Activated T-helper 1 cell treated with anti-CD3 and anti-CD28 coated beads, Interleukin-12 subunit alpha, Interleukin-12 subunit beta, Interleukin-2, Interleukin-4 antibody, amounts not matched to agents 30 ng/mL and 10 ng/mL and 1 ng/mL, durations not matched to agents 14 hours and 24 hours and 36 hours (primary cell): ENCODE data around the gene DGKQ. TPM values are rescaled to one million over a fixed set of nuclear protein-coding genes. Genes with fewer than 3 reads are reported as not detected.

Experiments used
- DNase-seq: peaks from one replicate; pipeline ENCODE4 v3.0.0; 2021; ENCODE audit warnings: low spot score
- H3K27ac Mint-ChIP-seq: one replicate; pipeline ENCODE4 v1.8.0; 2021; ENCODE audit warnings: mild to moderate bottlenecking, mixed read lengths
- H3K27me3 Mint-ChIP-seq: one replicate; pipeline ENCODE4 v1.8.0; 2022; ENCODE audit warnings: mild to moderate bottlenecking, moderate library complexity, mixed read lengths; ENCODE audit not compliant: insufficient read depth
- H3K36me3 Mint-ChIP-seq: one replicate; pipeline ENCODE4 v1.8.0; 2021; ENCODE audit warnings: low read depth, mixed read lengths
- H3K4me1 Mint-ChIP-seq: one replicate; pipeline ENCODE4 v1.8.0; 2021; ENCODE audit warnings: low read depth, mixed read lengths
- H3K4me3 Mint-ChIP-seq: one replicate; pipeline ENCODE4 v1.8.0; 2021; ENCODE audit warnings: mild to moderate bottlenecking, moderate library complexity, mixed read lengths
- H3K9me3 Mint-ChIP-seq: one replicate; pipeline ENCODE4 v1.8.0; 2021; ENCODE audit warnings: mixed read lengths
- intact Hi-C: fragments of 100-400 bp; cut with micrococcal nuclease; formaldehyde crosslinking; loops from one replicate; pipeline ENCODE4 v1.15.1; 2024
- total RNA-seq: library from RNA; stranded (reverse); gene quantifications from 2 replicates; pipeline ENCODE4 v1.2.3, GENCODE V29; 2022

Gene DGKQ
- total RNA-seq, 1 donor from 2014 or later = 17.8 TPM

GRCh38 chr4:915041-915474 is 58.3 kb downstream of the DGKQ start:
- DNase-seq = no peak
- Mint-ChIP-seq H3K27ac (peak overlapping the region; percentile 25), H3K4me3 (peak overlapping the region; percentile 19), H3K36me3 (peaks cover 24% of the 10 kb centered on the region), H3K4me1 (peaks cover 27% of the 10 kb centered on the region), H3K9me3 (no peaks in the 10 kb centered on the region), H3K27me3 (no peaks in the 10 kb centered on the region)
- intact Hi-C loops = no loop called here

GRCh38 chr4:914531-914930 is 58.8 kb downstream of the DGKQ start:
- Mint-ChIP-seq H3K27me3 (no peaks in the 10 kb centered on the region), H3K4me3 (no peak overlapping the region), H3K9me3 (no peaks in the 10 kb centered on the region), H3K27ac (no peak overlapping the region), H3K36me3 (peaks cover 22% of the 10 kb centered on the region), H3K4me1 (peaks cover 27% of the 10 kb centered on the region)
- intact Hi-C loops = no loop called here
- DNase-seq = no peak

- H3K27ac Mint-ChIP-seq = no peak overlapping the region
- no peak for DNase-seq
- intact Hi-C loops = no loop called here
- peaks cover 27% of the 10 kb centered on the region for H3K36me3 Mint-ChIP-seq
- no peaks in the 10 kb centered on the region for H3K27me3 Mint-ChIP-seq
- H3K4me3 Mint-ChIP-seq = no peak overlapping the region
- peaks cover 27% of the 10 kb centered on the region for H3K4me1 Mint-ChIP-seq
- no peaks in the 10 kb centered on the region for H3K9me3 Mint-ChIP-seq
Observed at GRCh38 chr4:913280-913618, 60.1 kb downstream of the DGKQ start.

- H3K9me3 Mint-ChIP-seq = no peaks in the 10 kb centered on the region
- no peak overlapping the region for H3K4me3 Mint-ChIP-seq
Observed at GRCh38 chr4:912548-913279, 60.7 kb downstream of the DGKQ start.

GRCh38 chr4:911871-912490 is 61.4 kb downstream of the DGKQ start:
- H3K27ac Mint-ChIP-seq = no peak overlapping the region
- DNase-seq = no peak
- H3K36me3 Mint-ChIP-seq = peaks cover 22% of the 10 kb centered on the region
- no peaks in the 10 kb centered on the region for H3K9me3 Mint-ChIP-seq
- H3K4me1 Mint-ChIP-seq = peaks cover 22% of the 10 kb centered on the region
- H3K4me3 Mint-ChIP-seq = no peak overlapping the region
- H3K27me3 Mint-ChIP-seq = no peaks in the 10 kb centered on the region
- intact Hi-C loops = no loop called here

More at GRCh38 chr4:912548-913279, 60.7 kb downstream of the DGKQ start:
- peaks cover 23% of the 10 kb centered on the region for H3K36me3 Mint-ChIP-seq
- DNase-seq = no peak
- intact Hi-C loops = no loop called here
- no peaks in the 10 kb centered on the region for H3K27me3 Mint-ChIP-seq
- no peak overlapping the region for H3K27ac Mint-ChIP-seq
- peaks cover 27% of the 10 kb centered on the region for H3K4me1 Mint-ChIP-seq

- H3K27me3 Mint-ChIP-seq = no peaks in the 10 kb centered on the region
- peaks cover 28% of the 10 kb centered on the region for H3K36me3 Mint-ChIP-seq
- DNase-seq = no peak
- no peak overlapping the region for H3K4me3 Mint-ChIP-seq
- no peaks in the 10 kb centered on the region for H3K9me3 Mint-ChIP-seq
- peaks cover 15% of the 10 kb centered on the region for H3K4me1 Mint-ChIP-seq
- intact Hi-C loops = no loop called here
- H3K27ac Mint-ChIP-seq = no peak overlapping the region
Observed at GRCh38 chr4:911221-911751, 62.1 kb downstream of the DGKQ start.

- Mint-ChIP-seq H3K4me3 (no peak overlapping the region), H3K4me1 (peaks cover 8% of the 10 kb centered on the region), H3K9me3 (no peaks in the 10 kb centered on the region), H3K36me3 (peaks cover 28% of the 10 kb centered on the region), H3K27me3 (no peaks in the 10 kb centered on the region), H3K27ac (no peak overlapping the region)
- no peak for DNase-seq
- intact Hi-C loops = no loop called here
Observed at GRCh38 chr4:910366-911091, 62.8 kb downstream of the DGKQ start.

- DNase-seq = no peak
- peaks cover 1% of the 10 kb centered on the region for H3K4me1 Mint-ChIP-seq
- no peak overlapping the region for H3K4me3 Mint-ChIP-seq
- no peaks in the 10 kb centered on the region for H3K27me3 Mint-ChIP-seq
- intact Hi-C loops = no loop called here
- H3K9me3 Mint-ChIP-seq = no peaks in the 10 kb centered on the region
- H3K36me3 Mint-ChIP-seq = peaks cover 28% of the 10 kb centered on the region
- H3K27ac Mint-ChIP-seq = no peak overlapping the region
Observed at GRCh38 chr4:909821-910220, 63.5 kb downstream of the DGKQ start.

- peaks cover 28% of the 10 kb centered on the region for H3K36me3 Mint-ChIP-seq
- intact Hi-C loops = no loop called here
- no peaks in the 10 kb centered on the region for H3K27me3 Mint-ChIP-seq
- no peak overlapping the region for H3K27ac Mint-ChIP-seq
- no peak overlapping the region for H3K4me3 Mint-ChIP-seq
- no peak for DNase-seq
- no peaks in the 10 kb centered on the region for H3K9me3 Mint-ChIP-seq
- H3K4me1 Mint-ChIP-seq = no peaks in the 10 kb centered on the region
Observed at GRCh38 chr4:909131-909571, 64.2 kb downstream of the DGKQ start.

Other genes starting within 250 kb of the DGKQ start
- 1.3 and 1.5 TPM in 2 replicates for gene CPLX1, start 147.4 kb downstream of the DGKQ start, total RNA-seq
- gene GAK, start 41.3 kb downstream of the DGKQ start, total RNA-seq = 146 and 149 TPM in 2 replicates
- 15.4 and 16.2 TPM in 2 replicates for gene TMEM175, start 41.1 kb downstream of the DGKQ start, total RNA-seq
- gene IDUA, start 13.5 kb upstream of the DGKQ start, total RNA-seq = 33.8 and 34.3 TPM in 2 replicates
- gene SLC26A1, start 19.8 kb upstream of the DGKQ start, total RNA-seq = 0.22 and 0.49 TPM in 2 replicates
- 15.5 TPM in 2 replicates for gene FGFRL1, start 38.1 kb upstream of the DGKQ start, total RNA-seq
- 0.93 and 1.5 TPM in 2 replicates for gene RNF212, start 140.0 kb upstream of the DGKQ start, total RNA-seq
- 12.1 and 16.3 TPM in 2 replicates for gene SPON2, start 199.0 kb upstream of the DGKQ start, total RNA-seq